ENCODE measurements around the gene KCNB1. TPM values are rescaled to one million over a fixed set of nuclear protein-coding genes. Genes with fewer than 3 reads are reported as not detected.
A peak's percentile ranks its signal among the peaks of the same experiment; 100 is the strongest.

KCNB1 gene
- total RNA-seq, 1 donor from 2014 or later = 0.41 TPM

DNA sequence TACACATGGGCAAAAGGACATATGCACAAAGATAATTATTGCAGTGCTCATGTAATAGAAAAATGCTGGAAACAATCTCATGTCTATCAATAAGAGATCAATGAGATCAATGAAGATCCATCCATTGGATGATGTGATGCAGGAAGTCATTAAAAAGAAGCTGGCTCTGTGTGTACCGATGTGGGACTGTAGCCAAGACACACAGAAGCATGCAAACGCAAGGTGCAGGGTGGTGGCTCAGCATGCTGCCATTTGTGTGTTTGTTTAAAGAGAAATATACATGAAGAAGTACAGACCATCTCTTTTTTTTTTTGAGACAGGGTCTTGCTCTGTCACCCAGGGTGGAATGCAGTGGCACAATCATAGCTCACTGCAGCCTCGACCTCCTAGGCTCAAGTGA, 33.1 kb upstream of the KCNB1 start:
- DNase-seq (no peak), ATAC-seq (no peak)
- Histone ChIP-seq H3K36me3 (no peaks in the 10 kb centered on the region), H3K27ac (no peak overlapping the region), H3K4me3 (no peak overlapping the region), H3K4me1 (no peaks in the 10 kb centered on the region), H3K27me3 (no peaks in the 10 kb centered on the region), H3K9me3 (no peaks in the 10 kb centered on the region)
- intact Hi-C loops (cut with DNase I) = no loop called here
- TF ChIP-seq, protein P1, sequence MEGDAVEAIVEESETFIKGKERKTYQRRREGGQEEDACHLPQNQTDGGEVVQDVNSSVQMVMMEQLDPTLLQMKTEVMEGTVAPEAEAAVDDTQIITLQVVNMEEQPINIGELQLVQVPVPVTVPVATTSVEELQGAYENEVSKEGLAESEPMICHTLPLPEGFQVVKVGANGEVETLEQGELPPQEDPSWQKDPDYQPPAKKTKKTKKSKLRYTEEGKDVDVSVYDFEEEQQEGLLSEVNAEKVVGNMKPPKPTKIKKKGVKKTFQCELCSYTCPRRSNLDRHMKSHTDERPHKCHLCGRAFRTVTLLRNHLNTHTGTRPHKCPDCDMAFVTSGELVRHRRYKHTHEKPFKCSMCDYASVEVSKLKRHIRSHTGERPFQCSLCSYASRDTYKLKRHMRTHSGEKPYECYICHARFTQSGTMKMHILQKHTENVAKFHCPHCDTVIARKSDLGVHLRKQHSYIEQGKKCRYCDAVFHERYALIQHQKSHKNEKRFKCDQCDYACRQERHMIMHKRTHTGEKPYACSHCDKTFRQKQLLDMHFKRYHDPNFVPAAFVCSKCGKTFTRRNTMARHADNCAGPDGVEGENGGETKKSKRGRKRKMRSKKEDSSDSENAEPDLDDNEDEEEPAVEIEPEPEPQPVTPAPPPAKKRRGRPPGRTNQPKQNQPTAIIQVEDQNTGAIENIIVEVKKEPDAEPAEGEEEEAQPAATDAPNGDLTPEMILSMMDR (IDR thresholded peaks at IDR 0.05) = no peak

DNA sequence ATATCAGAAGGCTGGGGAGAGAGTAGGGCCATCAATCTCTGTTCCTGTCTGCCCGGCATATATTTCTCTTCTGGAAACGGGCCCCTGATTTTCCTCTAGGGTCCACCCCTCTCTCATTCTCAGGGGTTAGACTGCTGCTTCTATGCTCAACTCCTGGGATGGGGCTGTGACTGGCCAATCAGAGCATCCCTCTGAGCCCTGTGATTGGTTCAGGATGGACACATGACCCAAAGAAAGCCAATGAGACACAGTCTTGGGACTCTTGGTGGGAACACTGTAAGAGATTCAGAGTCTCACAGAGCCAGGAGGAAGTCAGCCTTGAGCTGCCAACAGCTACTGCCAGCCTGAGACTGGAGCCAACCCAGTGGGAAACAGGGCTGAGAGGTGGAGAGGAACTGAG, 31.0 kb upstream of the KCNB1 start:
- TF ChIP-seq, protein P1 (IDR thresholded peaks at IDR 0.05) = no peak
- ATAC-seq = no peak
- no peaks in the 10 kb centered on the region for H3K9me3 ChIP-seq
- H3K27me3 ChIP-seq = no peaks in the 10 kb centered on the region
- H3K4me3 ChIP-seq = no peak overlapping the region
- no peaks in the 10 kb centered on the region for H3K4me1 ChIP-seq
- H3K36me3 ChIP-seq = no peaks in the 10 kb centered on the region
- DNase-seq = no peak
- no peak overlapping the region for H3K27ac ChIP-seq
- intact Hi-C loops (cut with DNase I) = no loop called here

DNA sequence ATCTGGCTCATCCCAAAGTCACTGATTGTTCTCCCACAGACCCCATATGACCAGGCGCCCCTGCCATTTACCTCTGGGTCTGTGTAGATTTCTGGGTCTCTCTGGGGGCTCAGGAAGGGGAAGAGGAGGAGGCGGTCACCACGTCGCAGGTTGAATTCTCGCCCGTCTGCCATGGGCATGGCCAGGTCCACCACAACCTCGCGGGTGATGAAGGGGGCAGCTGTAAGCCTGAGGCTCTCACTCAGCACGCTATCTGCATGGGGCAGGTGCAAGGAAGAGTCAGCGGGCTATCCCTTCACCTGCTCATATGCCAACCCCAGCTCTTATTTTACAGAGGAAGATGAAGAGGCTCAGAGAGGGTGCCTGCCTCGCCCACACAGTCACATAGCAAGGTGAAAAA, 30.5 kb upstream of the KCNB1 start:
- intact Hi-C loops (cut with DNase I) = no loop called here
- ATAC-seq (no peak), DNase-seq (no peak)
- H3K27ac ChIP-seq = no peak overlapping the region
- TF ChIP-seq, protein P1 (IDR thresholded peaks at IDR 0.05) = no peak
- H3K9me3 ChIP-seq = no peaks in the 10 kb centered on the region
- H3K4me3 ChIP-seq = no peak overlapping the region
- H3K27me3 ChIP-seq = no peaks in the 10 kb centered on the region
- no peaks in the 10 kb centered on the region for H3K36me3 ChIP-seq
- no peaks in the 10 kb centered on the region for H3K4me1 ChIP-seq

DNA sequence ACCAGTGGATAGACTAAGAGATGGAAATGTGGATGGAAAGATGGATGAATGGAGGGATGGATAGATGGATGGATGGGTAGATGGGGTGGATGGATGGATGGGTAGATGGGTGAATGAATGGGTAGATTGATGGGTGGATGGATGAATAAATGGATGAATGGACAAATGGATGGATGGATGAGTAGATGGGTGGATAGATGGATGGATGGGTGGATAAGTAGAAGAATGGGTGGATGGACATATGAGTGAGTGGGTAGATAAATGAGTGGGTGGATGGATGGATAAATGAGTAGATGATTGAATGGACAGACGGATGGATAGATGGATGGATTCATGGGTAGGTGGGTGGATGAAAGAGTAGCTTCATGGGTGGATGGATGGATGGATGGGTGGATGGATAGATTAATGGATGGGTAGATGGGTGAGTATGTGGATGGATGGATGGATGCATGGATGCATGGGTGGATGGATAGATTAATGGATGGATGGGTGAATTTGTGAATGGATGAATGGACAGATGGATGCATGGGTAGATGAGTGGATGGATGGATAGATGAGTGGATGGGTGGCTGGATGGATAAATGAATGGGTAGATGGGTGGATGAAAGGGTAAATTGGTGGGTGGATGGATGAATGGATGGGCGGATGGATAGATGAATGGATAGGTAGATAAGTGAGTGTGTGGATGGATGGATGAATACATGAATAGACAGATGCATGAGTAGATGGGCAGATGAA, 29.5 kb upstream of the KCNB1 start:
- Histone ChIP-seq H3K27me3 (no peaks in the 10 kb centered on the region), H3K36me3 (no peaks in the 10 kb centered on the region), H3K4me1 (no peaks in the 10 kb centered on the region), H3K4me3 (no peak overlapping the region), H3K9me3 (no peaks in the 10 kb centered on the region), H3K27ac (no peak overlapping the region)
- DNase-seq (no peak), ATAC-seq (no peak)
- intact Hi-C loops (cut with DNase I) = no loop called here
- TF ChIP-seq, protein P1 (IDR thresholded peaks at IDR 0.05) = no peak

DNA sequence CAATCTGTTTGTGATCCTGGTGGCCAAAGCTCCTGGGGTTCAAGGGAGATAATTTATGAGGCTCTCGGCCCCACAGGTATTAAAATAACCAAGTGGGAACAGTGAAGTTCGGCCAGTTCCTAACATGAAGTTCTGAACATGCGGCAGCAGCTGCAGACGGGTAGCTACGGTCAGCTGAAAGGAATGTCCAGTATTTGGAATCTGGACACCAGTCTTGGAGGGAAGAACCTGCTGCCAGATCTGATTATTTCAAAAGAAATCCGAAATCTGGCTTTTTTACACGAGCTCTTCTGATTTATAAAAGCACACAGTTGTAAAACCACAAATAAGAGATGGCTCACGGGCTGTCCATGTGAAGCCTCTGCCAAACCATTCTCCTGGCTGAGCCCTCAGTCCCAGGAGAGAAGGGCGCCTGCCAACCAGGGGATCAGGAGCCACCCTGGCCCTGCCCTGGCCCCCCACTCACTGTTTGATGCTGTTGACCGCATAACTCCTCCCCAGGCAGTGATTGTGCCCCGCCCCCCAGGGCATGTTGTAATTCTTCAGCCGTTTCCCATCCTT, 28.2 kb upstream of the KCNB1 start:
- TF ChIP-seq, protein P1 (IDR thresholded peaks at IDR 0.05) = no peak
- intact Hi-C loops (cut with DNase I) = no loop called here
- Histone ChIP-seq H3K27me3 (no peaks in the 10 kb centered on the region), H3K9me3 (no peaks in the 10 kb centered on the region), H3K36me3 (no peaks in the 10 kb centered on the region), H3K27ac (peak overlapping the region; percentile 58), H3K4me3 (no peak overlapping the region), H3K4me1 (no peaks in the 10 kb centered on the region)
- DNase-seq = peak; percentile 67
- ATAC-seq = peak; percentile 49

Data from upper lobe of right lung (tissue), 1 donor.